Body of pancreas (tissue), 4 donors: ENCODE measurements around the gene DYSF.

Source experiments
- POLR2A ChIP-seq, 3 donors: fragments of 450-650 bp; IDR thresholded peaks; one replicate each; pipeline ENCODE4 v1.6.1; 2016; ENCODE audit warnings: antibody characterized with exemption in 3 of 3, mild to moderate bottlenecking in 2 of 3
- TF ChIP-seq, protein P1 (sequence below), 7 experiments: fragments of 450-650 bp in 4 of 7; fragments of 200-600 bp in 3 of 7; sonication (generic) in 3 of 7; IDR thresholded peaks; one replicate each; pipeline ENCODE4 v1.5.1; 2016 to 2019; ENCODE audit warnings: antibody characterized with exemption in 7 of 7

DNA sequence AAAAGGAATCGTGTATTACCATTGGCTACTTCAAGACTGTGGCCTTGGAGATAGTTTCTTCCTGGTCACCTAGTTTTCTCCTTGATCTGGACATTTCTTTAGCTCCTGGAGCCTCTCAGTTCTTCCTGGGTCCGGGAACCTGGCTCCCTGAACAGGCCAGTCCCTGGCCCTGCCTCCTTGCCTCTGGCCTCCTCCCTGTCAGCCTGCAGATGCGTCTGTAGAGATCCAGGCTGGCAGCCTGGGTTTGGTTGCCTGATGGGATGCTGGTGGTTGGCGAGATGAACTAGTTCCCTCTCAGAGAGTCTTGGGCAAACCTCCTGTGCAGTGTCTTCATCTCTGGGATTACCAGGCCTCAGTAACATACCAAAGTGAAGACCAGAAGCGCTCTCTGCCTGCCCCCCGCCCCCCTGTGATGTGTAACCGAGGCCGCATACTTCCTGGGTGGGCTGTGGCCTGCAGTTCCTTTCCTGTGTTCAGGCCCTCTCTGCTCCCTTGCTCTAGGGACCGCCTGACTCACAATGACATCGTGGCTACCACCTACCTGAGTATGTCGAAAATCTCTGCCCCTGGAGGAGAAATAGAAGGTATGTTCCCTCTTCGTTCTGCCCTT is 85.4 kb downstream of the DYSF start:
- TF ChIP-seq, protein P1, sequence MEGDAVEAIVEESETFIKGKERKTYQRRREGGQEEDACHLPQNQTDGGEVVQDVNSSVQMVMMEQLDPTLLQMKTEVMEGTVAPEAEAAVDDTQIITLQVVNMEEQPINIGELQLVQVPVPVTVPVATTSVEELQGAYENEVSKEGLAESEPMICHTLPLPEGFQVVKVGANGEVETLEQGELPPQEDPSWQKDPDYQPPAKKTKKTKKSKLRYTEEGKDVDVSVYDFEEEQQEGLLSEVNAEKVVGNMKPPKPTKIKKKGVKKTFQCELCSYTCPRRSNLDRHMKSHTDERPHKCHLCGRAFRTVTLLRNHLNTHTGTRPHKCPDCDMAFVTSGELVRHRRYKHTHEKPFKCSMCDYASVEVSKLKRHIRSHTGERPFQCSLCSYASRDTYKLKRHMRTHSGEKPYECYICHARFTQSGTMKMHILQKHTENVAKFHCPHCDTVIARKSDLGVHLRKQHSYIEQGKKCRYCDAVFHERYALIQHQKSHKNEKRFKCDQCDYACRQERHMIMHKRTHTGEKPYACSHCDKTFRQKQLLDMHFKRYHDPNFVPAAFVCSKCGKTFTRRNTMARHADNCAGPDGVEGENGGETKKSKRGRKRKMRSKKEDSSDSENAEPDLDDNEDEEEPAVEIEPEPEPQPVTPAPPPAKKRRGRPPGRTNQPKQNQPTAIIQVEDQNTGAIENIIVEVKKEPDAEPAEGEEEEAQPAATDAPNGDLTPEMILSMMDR (IDR thresholded peaks at IDR 0.05), result no peak
- TF ChIP-seq POLR2A (IDR thresholded peaks at IDR 0.05), result no peak
